GM20431 (cell line): Measurements from ENCODE around the gene NKX6-1.

Source experiments
- in situ Hi-C: fragments of 300-500 bp; cut with MseI, MboI; formaldehyde crosslinking; loops from one replicate; pipeline ENCODE4 v1.15.0; 2020; ENCODE audit warnings: low sequenced_read_pairs; ENCODE audit not compliant: unreplicated experiment

Gene NKX6-1

GRCh38 chr4:84498935-84499623 is at the start of gene NKX6-1:
NKX6-1 (minus strand) TSS chr4:84499292; CDS start chr4:84498228, 1,064 bp downstream.
- in situ Hi-C loops = no loop called here

GRCh38 chr4:84547211-84547610 is 48.1 kb upstream of the NKX6-1 start:
- in situ Hi-C loops = no loop called here

DNA sequence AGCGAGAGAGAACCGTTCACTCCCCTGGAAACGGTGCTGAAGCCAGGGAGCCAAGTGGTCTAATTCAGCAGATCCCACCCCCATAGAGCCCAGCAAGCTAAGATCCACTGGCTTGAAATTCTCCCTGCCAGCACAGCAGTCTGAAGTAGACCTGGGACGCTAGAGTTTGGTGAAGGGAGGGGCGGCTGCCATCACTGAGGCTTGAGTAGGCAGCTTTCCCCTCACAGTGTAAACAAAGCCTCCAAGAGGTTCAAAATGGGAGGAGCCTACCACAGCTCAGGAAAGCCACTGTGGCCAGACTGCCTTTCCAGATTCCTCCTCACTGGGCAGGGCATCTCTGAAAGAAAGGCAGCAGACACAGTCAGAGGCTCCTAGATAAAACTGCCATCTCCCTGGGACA is 46.0 kb upstream of the NKX6-1 start:
- in situ Hi-C loops = no loop called here

DNA sequence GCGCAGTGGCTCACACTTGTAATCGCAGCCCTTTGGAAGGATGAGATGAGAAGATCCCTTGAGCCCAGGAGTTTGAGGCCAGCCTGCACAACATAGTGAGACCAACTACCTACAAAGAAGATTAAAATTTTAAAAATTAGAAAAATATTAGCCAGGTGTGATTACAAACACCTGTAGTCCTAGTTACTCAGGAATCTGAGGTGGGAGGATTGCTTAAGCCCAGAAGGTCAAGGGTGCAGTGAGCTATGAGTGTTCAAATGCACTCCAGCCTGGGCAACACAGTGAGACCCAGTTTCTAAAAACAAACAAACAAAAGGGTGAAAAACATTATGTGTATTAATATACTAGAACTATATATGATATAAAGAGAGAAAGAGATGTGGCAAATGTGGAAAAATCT is 36.8 kb upstream of the NKX6-1 start:
- in situ Hi-C loops = no loop called here

- in situ Hi-C loops = no loop called here
Observed at GRCh38 chr4:84531689-84532088, 32.6 kb upstream of the NKX6-1 start.

DNA sequence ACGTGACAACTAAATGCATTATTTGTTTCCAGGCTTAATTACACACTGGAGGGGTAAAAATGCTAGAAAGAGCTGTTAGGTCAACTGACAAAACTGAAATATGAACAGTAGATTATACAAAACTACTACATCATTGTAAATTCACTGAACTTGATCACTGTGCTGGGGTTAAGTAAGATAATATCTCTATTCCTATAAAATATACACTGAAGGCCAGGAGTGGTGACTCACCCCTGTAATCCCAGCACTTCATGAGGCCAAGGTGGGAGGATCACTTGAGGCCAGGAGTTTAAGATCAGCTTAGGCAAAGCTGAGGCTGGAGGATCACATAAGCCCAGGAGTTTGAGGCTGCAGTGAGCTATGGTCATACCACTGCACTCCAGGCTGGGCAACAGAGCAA is 31.8 kb upstream of the NKX6-1 start:
- in situ Hi-C loops = no loop called here

- in situ Hi-C loops = no loop called here
Observed at GRCh38 chr4:84530454-84530853, 31.4 kb upstream of the NKX6-1 start.

- in situ Hi-C loops = no loop called here
Observed at GRCh38 chr4:84529169-84529751, 30.2 kb upstream of the NKX6-1 start.

GRCh38 chr4:84527391-84527790 is 28.3 kb upstream of the NKX6-1 start:
- in situ Hi-C loops = no loop called here

- in situ Hi-C loops = no loop called here
Observed at GRCh38 chr4:84515075-84515474, 16.0 kb upstream of the NKX6-1 start.

GRCh38 chr4:84512277-84512676 is 13.2 kb upstream of the NKX6-1 start:
- in situ Hi-C loops = no loop called here

DNA sequence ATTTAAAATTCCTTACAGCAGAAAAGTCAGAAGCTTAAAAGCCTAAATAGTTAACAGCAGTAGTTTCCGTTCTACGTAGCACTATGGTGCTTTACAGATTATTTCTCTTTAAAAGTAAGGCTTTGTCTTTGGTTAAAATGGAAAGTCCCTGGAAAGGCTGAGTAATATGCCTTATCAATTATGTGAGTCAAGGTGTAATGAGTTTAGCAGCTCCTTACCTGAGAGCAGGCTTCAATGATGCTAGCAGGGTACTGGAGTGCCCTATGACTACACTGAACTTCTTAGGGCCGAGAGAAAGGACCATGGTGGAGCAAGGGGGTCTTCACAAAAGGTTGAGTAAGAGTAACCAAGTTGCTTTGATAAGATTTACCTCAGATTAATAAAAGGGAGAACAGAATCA is 12.6 kb upstream of the NKX6-1 start:
- in situ Hi-C loops = no loop called here

DNA sequence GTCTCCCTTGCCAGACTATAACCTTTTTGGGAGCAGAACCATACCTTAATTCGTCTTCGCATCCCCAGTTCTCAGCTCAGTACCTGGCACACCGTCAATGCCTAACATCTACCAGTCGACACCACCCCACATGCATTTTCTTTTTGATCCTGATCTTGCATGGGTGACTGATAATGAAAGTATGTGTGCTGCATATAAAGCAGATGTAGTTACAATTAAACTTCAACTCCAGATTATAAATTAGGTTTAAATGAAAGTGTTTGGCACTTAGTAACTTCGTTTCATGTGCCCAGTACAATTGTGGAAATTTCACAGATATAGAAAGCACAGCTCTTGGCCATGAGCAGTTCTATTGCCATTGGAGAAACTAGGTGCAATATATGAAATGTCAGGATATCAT is 8.8 kb upstream of the NKX6-1 start:
- in situ Hi-C loops = loop anchor here (10.0 kb wide), 1 partner anchor 863 kb away; no protein-coding TSS in a partner anchor

GRCh38 chr4:84504821-84505220 is 5.7 kb upstream of the NKX6-1 start:
- in situ Hi-C loops = loop anchor here (10.0 kb wide), 1 partner anchor 860 kb away; no protein-coding TSS in a partner anchor

DNA sequence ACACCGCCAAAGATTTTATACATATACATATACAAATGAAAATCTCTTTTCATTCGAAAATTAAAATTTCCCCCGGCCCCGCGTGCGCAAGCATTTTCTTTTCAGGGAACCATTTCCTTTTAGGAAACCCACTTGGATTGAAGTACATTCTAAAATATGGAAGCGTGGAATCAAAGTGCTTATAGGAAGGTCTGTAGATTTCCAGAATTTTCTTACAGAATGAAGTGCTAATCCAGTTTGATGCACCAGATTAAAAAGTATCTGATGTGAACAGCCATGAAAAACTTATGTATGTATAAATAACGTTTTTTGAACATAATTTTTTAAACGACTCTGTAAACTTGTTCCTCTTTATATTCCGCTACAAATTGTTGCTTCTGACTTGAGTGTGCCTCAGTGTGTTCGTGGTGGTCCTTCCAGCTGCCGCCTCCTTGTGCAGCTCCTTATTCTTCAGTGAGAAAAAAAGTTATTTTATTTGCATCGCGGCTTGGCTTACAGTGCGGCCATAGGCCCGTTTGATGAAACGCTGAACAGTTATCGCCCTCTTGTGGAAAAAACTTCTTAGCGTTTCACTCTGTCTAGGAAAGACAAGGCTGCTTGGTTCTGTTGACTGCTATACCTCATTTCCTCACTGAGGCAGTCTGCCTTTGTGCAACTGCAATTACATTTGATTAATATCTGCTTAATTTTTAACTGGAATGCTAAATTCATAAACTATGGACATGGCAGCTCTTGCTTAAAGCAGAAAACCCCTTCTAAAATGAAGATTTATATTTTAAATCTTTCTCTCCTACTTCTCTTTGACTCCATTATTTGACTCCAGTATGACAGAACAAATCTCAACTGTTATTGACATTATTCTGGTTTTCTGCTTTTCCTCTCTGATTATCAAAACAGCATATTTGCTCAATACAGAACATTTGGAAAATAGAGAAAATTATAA is 4.7 kb upstream of the NKX6-1 start:
- in situ Hi-C loops = loop anchor here (10.0 kb wide), 1 partner anchor 859 kb away; no protein-coding TSS in a partner anchor

GRCh38 chr4:84502955-84503373 is 3.9 kb upstream of the NKX6-1 start:
- in situ Hi-C loops = loop anchor here (10.0 kb wide), 1 partner anchor 858 kb away; no protein-coding TSS in a partner anchor

DNA sequence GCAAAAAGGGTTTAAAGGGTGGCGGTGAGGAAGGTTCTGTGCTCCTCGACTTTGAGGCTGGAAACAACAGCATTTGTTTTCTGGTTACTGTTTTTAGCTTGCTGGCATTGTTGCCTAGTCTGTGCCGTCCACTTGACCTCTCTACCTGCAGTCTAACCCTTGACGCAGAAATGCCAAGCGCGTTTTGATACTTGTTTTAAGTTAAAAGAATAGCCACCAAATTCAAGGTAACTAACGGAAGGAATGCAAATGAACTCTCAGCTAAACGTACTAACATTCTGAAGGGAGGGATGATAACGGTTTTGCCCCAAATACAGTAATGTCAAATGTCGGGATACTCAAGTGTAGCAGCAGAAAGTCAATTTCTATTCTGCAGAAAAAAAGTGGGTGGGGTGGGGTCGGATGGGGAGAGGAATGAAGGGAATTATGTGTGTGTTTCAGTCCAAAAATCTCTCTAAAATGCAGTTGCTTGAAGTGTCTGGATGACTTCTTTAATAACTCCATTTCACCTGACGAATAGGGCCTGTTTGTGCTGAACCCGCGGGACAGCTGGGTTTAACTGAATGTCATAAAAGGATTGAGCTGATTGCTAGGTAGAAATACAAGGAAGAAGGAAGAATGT is 3.4 kb upstream of the NKX6-1 start:
- in situ Hi-C loops = loop anchor here (10.0 kb wide), 1 partner anchor 858 kb away; no protein-coding TSS in a partner anchor

GRCh38 chr4:84501721-84502267 is 2.7 kb upstream of the NKX6-1 start:
- in situ Hi-C loops = loop anchor here (10.0 kb wide), 1 partner anchor 857 kb away; no protein-coding TSS in a partner anchor

GRCh38 chr4:84501202-84501503 is 2.1 kb upstream of the NKX6-1 start:
- in situ Hi-C loops = loop anchor here (10.0 kb wide), 1 partner anchor 856 kb away; no protein-coding TSS in a partner anchor
